Activated naive CD8-positive, alpha-beta T cell treated with anti-CD3 and anti-CD28 coated beads, Interleukin-2, amount 50 U/mL, for 24 hours (primary cell): ENCODE data around the gene GMPPA.
A peak's percentile ranks its signal among the peaks of the same experiment; 100 is the strongest.

Source experiments
- ATAC-seq: fragments of 150-1000 bp; cut with Tn5 transposase; one replicate; pipeline ENCODE4 v1.10.0; 2021
- DNase-seq: peaks from one replicate; pipeline ENCODE4 v3.0.0; 2021
- H3K27ac Mint-ChIP-seq: one replicate; pipeline ENCODE4 v1.8.0; 2021; ENCODE audit warnings: mild to moderate bottlenecking, mixed read lengths
- H3K27me3 Mint-ChIP-seq: one replicate; pipeline ENCODE4 v1.8.0; 2021; ENCODE audit warnings: mixed read lengths
- H3K36me3 Mint-ChIP-seq: one replicate; pipeline ENCODE4 v1.8.0; 2021; ENCODE audit warnings: low read depth, mixed read lengths
- H3K4me1 Mint-ChIP-seq: one replicate; pipeline ENCODE4 v1.8.0; 2021; ENCODE audit warnings: mixed read lengths
- H3K4me3 Mint-ChIP-seq: one replicate; pipeline ENCODE4 v1.8.0; 2021; ENCODE audit warnings: mild to moderate bottlenecking, moderate library complexity, mixed read lengths
- H3K9me3 Mint-ChIP-seq: one replicate; pipeline ENCODE4 v1.8.0; 2021; ENCODE audit warnings: mixed read lengths

GMPPA gene

GRCh38 chr2:219500135-219500534 lies 1.4 kb downstream of the GMPPA start:
- DNase-seq (no peak), ATAC-seq (no peak)
- H3K36me3 Mint-ChIP-seq = peaks cover 11% of the 10 kb centered on the region
- no peak overlapping the region for H3K27ac Mint-ChIP-seq
- no peaks in the 10 kb centered on the region for H3K9me3 Mint-ChIP-seq
- peaks cover 32% of the 10 kb centered on the region for H3K27me3 Mint-ChIP-seq
- H3K4me3 Mint-ChIP-seq = peak overlapping the region; percentile 95
- H3K4me1 Mint-ChIP-seq = peaks cover 32% of the 10 kb centered on the region

- Mint-ChIP-seq H3K4me1 (peaks cover 30% of the 10 kb centered on the region), H3K27me3 (peaks cover 17% of the 10 kb centered on the region), H3K27ac (no peak overlapping the region), H3K9me3 (no peaks in the 10 kb centered on the region), H3K4me3 (no peak overlapping the region), H3K36me3 (peaks cover 14% of the 10 kb centered on the region)
- no peak for DNase-seq
- ATAC-seq = no peak
These were observed 3.2 kb downstream of the GMPPA start for GRCh38 chr2:219501849-219502248.

GRCh38 chr2:219502618-219503017 lies 3.9 kb downstream of the GMPPA start:
- H3K27me3 Mint-ChIP-seq = peaks cover 9% of the 10 kb centered on the region
- peaks cover 16% of the 10 kb centered on the region for H3K36me3 Mint-ChIP-seq
- no peak overlapping the region for H3K4me3 Mint-ChIP-seq
- DNase-seq (no peak), ATAC-seq (no peak)
- H3K9me3 Mint-ChIP-seq = no peaks in the 10 kb centered on the region
- peaks cover 25% of the 10 kb centered on the region for H3K4me1 Mint-ChIP-seq
- no peak overlapping the region for H3K27ac Mint-ChIP-seq

GRCh38 chr2:219505585-219505984 lies 6.9 kb downstream of the GMPPA start:
- no peak overlapping the region for H3K4me3 Mint-ChIP-seq
- peaks cover 14% of the 10 kb centered on the region for H3K4me1 Mint-ChIP-seq
- peaks cover 16% of the 10 kb centered on the region for H3K36me3 Mint-ChIP-seq
- no peaks in the 10 kb centered on the region for H3K9me3 Mint-ChIP-seq
- DNase-seq (no peak), ATAC-seq (no peak)
- peaks cover 13% of the 10 kb centered on the region for H3K27me3 Mint-ChIP-seq
- no peak overlapping the region for H3K27ac Mint-ChIP-seq

- Mint-ChIP-seq H3K4me1 (peaks cover 12% of the 10 kb centered on the region), H3K4me3 (no peak overlapping the region), H3K27ac (no peak overlapping the region), H3K9me3 (no peaks in the 10 kb centered on the region), H3K27me3 (peaks cover 19% of the 10 kb centered on the region), H3K36me3 (peaks cover 16% of the 10 kb centered on the region)
- ATAC-seq (no peak), DNase-seq (no peak)
These were observed 7.6 kb downstream of the GMPPA start for GRCh38 chr2:219506153-219506801.

GRCh38 chr2:219506802-219507526 lies 8.3 kb downstream of the GMPPA start:
- Mint-ChIP-seq H3K4me3 (no peak overlapping the region), H3K9me3 (no peaks in the 10 kb centered on the region), H3K27ac (no peak overlapping the region), H3K27me3 (peaks cover 23% of the 10 kb centered on the region), H3K36me3 (peaks cover 16% of the 10 kb centered on the region), H3K4me1 (peaks cover 11% of the 10 kb centered on the region)
- no peak for ATAC-seq
- DNase-seq = no peak

- peaks cover 11% of the 10 kb centered on the region for H3K4me1 Mint-ChIP-seq
- H3K9me3 Mint-ChIP-seq = no peaks in the 10 kb centered on the region
- H3K27ac Mint-ChIP-seq = no peak overlapping the region
- no peak for ATAC-seq
- DNase-seq = no peak
- peaks cover 15% of the 10 kb centered on the region for H3K36me3 Mint-ChIP-seq
- no peak overlapping the region for H3K4me3 Mint-ChIP-seq
- H3K27me3 Mint-ChIP-seq = peaks cover 28% of the 10 kb centered on the region
These were observed 9.1 kb downstream of the GMPPA start for GRCh38 chr2:219507581-219508443.

- peaks cover 33% of the 10 kb centered on the region for H3K27me3 Mint-ChIP-seq
- no peak overlapping the region for H3K4me3 Mint-ChIP-seq
- H3K9me3 Mint-ChIP-seq = no peaks in the 10 kb centered on the region
- peaks cover 15% of the 10 kb centered on the region for H3K36me3 Mint-ChIP-seq
- ATAC-seq (no peak), DNase-seq (no peak)
- no peak overlapping the region for H3K27ac Mint-ChIP-seq
- H3K4me1 Mint-ChIP-seq = peaks cover 13% of the 10 kb centered on the region
These were observed 9.7 kb downstream of the GMPPA start for GRCh38 chr2:219508444-219508734.

GRCh38 chr2:219508971-219509779 lies 10.5 kb downstream of the GMPPA start:
- Mint-ChIP-seq H3K36me3 (peaks cover 10% of the 10 kb centered on the region), H3K9me3 (no peaks in the 10 kb centered on the region), H3K4me1 (peaks cover 18% of the 10 kb centered on the region), H3K27ac (no peak overlapping the region), H3K27me3 (peaks cover 41% of the 10 kb centered on the region), H3K4me3 (peak overlapping the region; percentile 22)
- peak; percentile 16 for ATAC-seq
- no peak for DNase-seq

- H3K36me3 Mint-ChIP-seq = peaks cover 5% of the 10 kb centered on the region
- ATAC-seq (peak; percentile 79), DNase-seq (peak; percentile 61)
- no peak overlapping the region for H3K27ac Mint-ChIP-seq
- H3K4me1 Mint-ChIP-seq = peaks cover 19% of the 10 kb centered on the region
- peak overlapping the region; percentile 22 for H3K4me3 Mint-ChIP-seq
- no peaks in the 10 kb centered on the region for H3K9me3 Mint-ChIP-seq
- H3K27me3 Mint-ChIP-seq = peaks cover 43% of the 10 kb centered on the region
These were observed 11.3 kb downstream of the GMPPA start for GRCh38 chr2:219509780-219510511.

GRCh38 chr2:219510512-219511135 lies 11.9 kb downstream of the GMPPA start:
- H3K4me3 Mint-ChIP-seq = no peak overlapping the region
- peaks cover 5% of the 10 kb centered on the region for H3K36me3 Mint-ChIP-seq
- DNase-seq (no peak), ATAC-seq (no peak)
- no peak overlapping the region for H3K27ac Mint-ChIP-seq
- peaks cover 19% of the 10 kb centered on the region for H3K4me1 Mint-ChIP-seq
- H3K27me3 Mint-ChIP-seq = peaks cover 50% of the 10 kb centered on the region
- no peaks in the 10 kb centered on the region for H3K9me3 Mint-ChIP-seq

GRCh38 chr2:219511547-219512325 lies 13.0 kb downstream of the GMPPA start:
- H3K9me3 Mint-ChIP-seq = no peaks in the 10 kb centered on the region
- no peak for DNase-seq
- H3K4me3 Mint-ChIP-seq = no peak overlapping the region
- peaks cover 2% of the 10 kb centered on the region for H3K36me3 Mint-ChIP-seq
- H3K4me1 Mint-ChIP-seq = peaks cover 19% of the 10 kb centered on the region
- no peak overlapping the region for H3K27ac Mint-ChIP-seq
- ATAC-seq = no peak
- H3K27me3 Mint-ChIP-seq = peaks cover 61% of the 10 kb centered on the region
